ENCODE measurements around the gene TLE5.

TLE5 gene

GRCh38 chr19:3100747-3101730 is 38.7 kb upstream of the TLE5 start:
- H3K56ac ChIP-seq (ENCODE audit: low read length) = no peak overlapping the region
- H4K5ac ChIP-seq (ENCODE audit: low read length) = no peak overlapping the region
- H3K23ac ChIP-seq (ENCODE audit: low read length) = no peak overlapping the region
- no peak overlapping the region for H4K8ac ChIP-seq (ENCODE audit: low read depth, low read length)
- no peak overlapping the region for H3K9ac ChIP-seq (ENCODE audit: low read length)
- H3K79me2 ChIP-seq (ENCODE audit: control insufficient read depth, insufficient read depth, low read length) = peaks cover 44% of the 10 kb centered on the region
- H3K4me2 ChIP-seq (ENCODE audit: low read length) = no peak overlapping the region
- H3K36me3 ChIP-seq (ENCODE audit: control insufficient read depth, insufficient read depth, low read length) = no peaks in the 10 kb centered on the region
- DNase-seq = no peak
- no peak overlapping the region for H2BK120ac ChIP-seq (ENCODE audit: low read depth, low read length)
- H3K27ac ChIP-seq (ENCODE audit: low read depth, low read length) = no peak overlapping the region
- no peak overlapping the region for H2AK5ac ChIP-seq (ENCODE audit: low read length)
- H2BK15ac ChIP-seq (replicated peaks; ENCODE audit: low read depth) = no peak overlapping the region
- H2BK5ac ChIP-seq (ENCODE audit: low read length) = no peak overlapping the region
- H3K27me3 ChIP-seq (ENCODE audit: insufficient read depth, low read length, poor library complexity) = no peaks in the 10 kb centered on the region
- H3K79me1 ChIP-seq (ENCODE audit: low read length) = peaks cover 28% of the 10 kb centered on the region
- no peak overlapping the region for H3K4ac ChIP-seq (ENCODE audit: low read depth, low read length)
- no CpG with 5 or more reads among the region's 34 CpGs for WGBS (ENCODE audit: extremely low coverage, insufficient coverage, low lambda C conversion rate)
- no peak overlapping the region for H3K18ac ChIP-seq (ENCODE audit: low read length)
- peaks cover 3% of the 10 kb centered on the region for H3K4me1 ChIP-seq (ENCODE audit: control insufficient read depth, low read depth, low read length)
- no peak overlapping the region for H3K4me3 ChIP-seq (ENCODE audit: low read length)

GRCh38 chr19:3100331-3100730 is 38.0 kb upstream of the TLE5 start:
- no peak overlapping the region for H3K4me2 ChIP-seq (ENCODE audit: low read length)
- no peak overlapping the region for H2BK5ac ChIP-seq (ENCODE audit: low read length)
- H3K27ac ChIP-seq (ENCODE audit: low read depth, low read length) = no peak overlapping the region
- H2AK5ac ChIP-seq (ENCODE audit: low read length) = no peak overlapping the region
- no CpG with 5 or more reads among the region's 14 CpGs for WGBS (ENCODE audit: extremely low coverage, insufficient coverage, low lambda C conversion rate)
- H3K27me3 ChIP-seq (ENCODE audit: insufficient read depth, low read length, poor library complexity) = no peaks in the 10 kb centered on the region
- no peak overlapping the region for H3K18ac ChIP-seq (ENCODE audit: low read length)
- no peaks in the 10 kb centered on the region for H3K36me3 ChIP-seq (ENCODE audit: control insufficient read depth, insufficient read depth, low read length)
- H3K4me3 ChIP-seq (ENCODE audit: low read length) = no peak overlapping the region
- no peak overlapping the region for H2BK120ac ChIP-seq (ENCODE audit: low read depth, low read length)
- H3K79me2 ChIP-seq (ENCODE audit: control insufficient read depth, insufficient read depth, low read length) = peaks cover 46% of the 10 kb centered on the region
- no peak overlapping the region for H3K9ac ChIP-seq (ENCODE audit: low read length)
- H2BK15ac ChIP-seq (replicated peaks; ENCODE audit: low read depth) = no peak overlapping the region
- no peak overlapping the region for H3K23ac ChIP-seq (ENCODE audit: low read length)
- H3K79me1 ChIP-seq (ENCODE audit: low read length) = peaks cover 28% of the 10 kb centered on the region
- no peak overlapping the region for H3K4ac ChIP-seq (ENCODE audit: low read depth, low read length)
- no peak overlapping the region for H4K5ac ChIP-seq (ENCODE audit: low read length)
- no peak for DNase-seq
- H4K8ac ChIP-seq (ENCODE audit: low read depth, low read length) = no peak overlapping the region
- no peak overlapping the region for H3K56ac ChIP-seq (ENCODE audit: low read length)
- peaks cover 5% of the 10 kb centered on the region for H3K4me1 ChIP-seq (ENCODE audit: control insufficient read depth, low read depth, low read length)

GRCh38 chr19:3099347-3100145 is 37.3 kb upstream of the TLE5 start:
- Histone ChIP-seq H2AK5ac (ENCODE audit: low read length) (no peak overlapping the region), H3K4ac (ENCODE audit: low read depth, low read length) (no peak overlapping the region), H4K5ac (ENCODE audit: low read length) (no peak overlapping the region), H3K4me3 (ENCODE audit: low read length) (no peak overlapping the region), H3K79me1 (ENCODE audit: low read length) (peaks cover 30% of the 10 kb centered on the region), H3K27me3 (ENCODE audit: insufficient read depth, low read length, poor library complexity) (no peaks in the 10 kb centered on the region), H3K36me3 (ENCODE audit: control insufficient read depth, insufficient read depth, low read length) (no peaks in the 10 kb centered on the region), H3K79me2 (ENCODE audit: control insufficient read depth, insufficient read depth, low read length) (peaks cover 52% of the 10 kb centered on the region), H3K56ac (ENCODE audit: low read length) (no peak overlapping the region), H3K23ac (ENCODE audit: low read length) (no peak overlapping the region), H3K18ac (ENCODE audit: low read length) (no peak overlapping the region), H3K4me2 (ENCODE audit: low read length) (no peak overlapping the region), H2BK15ac (replicated peaks; ENCODE audit: low read depth) (no peak overlapping the region), H3K27ac (ENCODE audit: low read depth, low read length) (no peak overlapping the region), H3K4me1 (ENCODE audit: control insufficient read depth, low read depth, low read length) (peaks cover 8% of the 10 kb centered on the region), H2BK5ac (ENCODE audit: low read length) (no peak overlapping the region), H3K9ac (ENCODE audit: low read length) (no peak overlapping the region), H2BK120ac (ENCODE audit: low read depth, low read length) (no peak overlapping the region), H4K8ac (ENCODE audit: low read depth, low read length) (no peak overlapping the region)
- no CpG with 5 or more reads among the region's 29 CpGs for WGBS (ENCODE audit: extremely low coverage, insufficient coverage, low lambda C conversion rate)
- no peak for DNase-seq

- no peak overlapping the region for H3K27ac ChIP-seq (ENCODE audit: low read depth, low read length)
- H2BK5ac ChIP-seq (ENCODE audit: low read length) = no peak overlapping the region
- H2AK5ac ChIP-seq (ENCODE audit: low read length) = no peak overlapping the region
- H3K27me3 ChIP-seq (ENCODE audit: insufficient read depth, low read length, poor library complexity) = no peaks in the 10 kb centered on the region
- no peak overlapping the region for H3K9ac ChIP-seq (ENCODE audit: low read length)
- DNase-seq = no peak
- H4K5ac ChIP-seq (ENCODE audit: low read length) = no peak overlapping the region
- no CpG with 5 or more reads among the region's 40 CpGs for WGBS (ENCODE audit: extremely low coverage, insufficient coverage, low lambda C conversion rate)
- H3K36me3 ChIP-seq (ENCODE audit: control insufficient read depth, insufficient read depth, low read length) = no peaks in the 10 kb centered on the region
- H4K8ac ChIP-seq (ENCODE audit: low read depth, low read length) = no peak overlapping the region
- H2BK15ac ChIP-seq (replicated peaks; ENCODE audit: low read depth) = no peak overlapping the region
- H3K56ac ChIP-seq (ENCODE audit: low read length) = no peak overlapping the region
- H2BK120ac ChIP-seq (ENCODE audit: low read depth, low read length) = no peak overlapping the region
- H3K79me2 ChIP-seq (ENCODE audit: control insufficient read depth, insufficient read depth, low read length) = peaks cover 49% of the 10 kb centered on the region
- no peak overlapping the region for H3K18ac ChIP-seq (ENCODE audit: low read length)
- no peak overlapping the region for H3K23ac ChIP-seq (ENCODE audit: low read length)
- H3K4me1 ChIP-seq (ENCODE audit: control insufficient read depth, low read depth, low read length) = peaks cover 8% of the 10 kb centered on the region
- peaks cover 27% of the 10 kb centered on the region for H3K79me1 ChIP-seq (ENCODE audit: low read length)
- H3K4me3 ChIP-seq (ENCODE audit: low read length) = no peak overlapping the region
- no peak overlapping the region for H3K4ac ChIP-seq (ENCODE audit: low read depth, low read length)
- H3K4me2 ChIP-seq (ENCODE audit: low read length) = no peak overlapping the region
Observed at GRCh38 chr19:3098515-3099346, 36.4 kb upstream of the TLE5 start.

- Histone ChIP-seq H3K18ac (ENCODE audit: low read length) (no peak overlapping the region), H2AK5ac (ENCODE audit: low read length) (no peak overlapping the region), H2BK5ac (ENCODE audit: low read length) (no peak overlapping the region), H3K4me3 (ENCODE audit: low read length) (no peak overlapping the region), H3K4me1 (ENCODE audit: control insufficient read depth, low read depth, low read length) (peaks cover 8% of the 10 kb centered on the region), H3K9ac (ENCODE audit: low read length) (no peak overlapping the region), H3K4me2 (ENCODE audit: low read length) (no peak overlapping the region), H4K5ac (ENCODE audit: low read length) (no peak overlapping the region), H3K4ac (ENCODE audit: low read depth, low read length) (no peak overlapping the region), H3K27ac (ENCODE audit: low read depth, low read length) (no peak overlapping the region), H3K56ac (ENCODE audit: low read length) (no peak overlapping the region), H3K36me3 (ENCODE audit: control insufficient read depth, insufficient read depth, low read length) (no peaks in the 10 kb centered on the region), H3K23ac (ENCODE audit: low read length) (no peak overlapping the region), H3K79me2 (ENCODE audit: control insufficient read depth, insufficient read depth, low read length) (peaks cover 49% of the 10 kb centered on the region), H4K8ac (ENCODE audit: low read depth, low read length) (no peak overlapping the region), H2BK120ac (ENCODE audit: low read depth, low read length) (no peak overlapping the region), H3K27me3 (ENCODE audit: insufficient read depth, low read length, poor library complexity) (no peaks in the 10 kb centered on the region), H3K79me1 (ENCODE audit: low read length) (peaks cover 27% of the 10 kb centered on the region), H2BK15ac (replicated peaks; ENCODE audit: low read depth) (no peak overlapping the region)
- DNase-seq = no peak
- no CpG with 5 or more reads among the region's 18 CpGs for WGBS (ENCODE audit: extremely low coverage, insufficient coverage, low lambda C conversion rate)
Observed at GRCh38 chr19:3098141-3098514, 35.8 kb upstream of the TLE5 start.
